ENCODE data around the gene STPG3.

The STPG3 gene

GRCh38 chr9:137281345-137282116, 30.4 kb downstream of the STPG3 start:
- DNase-seq: no peak

GRCh38 chr9:137286975-137287383, 35.9 kb downstream of the STPG3 start:
- peak; percentile 17 to 35 for DNase-seq

GRCh38 chr9:137293094-137293481, 42.0 kb downstream of the STPG3 start:
- DNase-seq: no peak

GRCh38 chr9:137293482-137294090, 42.5 kb downstream of the STPG3 start:
- DNase-seq: no peak

DNA sequence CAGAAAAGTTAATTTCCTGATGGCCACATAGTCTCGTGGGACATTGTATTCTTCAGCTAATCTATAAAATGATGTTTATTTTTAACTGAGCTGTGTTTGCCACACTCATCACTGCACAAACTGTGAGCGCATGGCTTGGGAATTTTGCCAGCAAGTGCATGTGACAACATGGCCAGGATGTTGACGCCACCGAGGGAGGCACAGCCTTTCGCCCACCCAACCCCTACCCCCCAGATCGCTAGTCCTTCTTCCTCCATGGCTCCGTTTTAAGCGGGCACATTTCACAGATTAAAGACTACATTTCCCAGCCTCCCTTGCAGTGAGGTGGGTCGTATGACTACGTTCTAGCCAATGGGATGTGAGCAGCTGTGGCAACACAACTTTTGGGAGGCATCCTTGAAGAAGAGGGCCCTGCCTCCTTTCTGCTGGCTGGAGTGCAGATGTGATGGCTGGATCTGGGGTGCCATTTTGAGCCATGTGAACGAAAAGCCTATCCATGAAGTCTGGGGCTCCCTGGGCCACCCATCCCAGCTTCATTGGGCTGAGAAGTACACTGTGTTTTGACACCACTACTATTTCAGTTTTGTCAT, 43.1 kb downstream of the STPG3 start:
- peak; percentile 31 for DNase-seq

DNA sequence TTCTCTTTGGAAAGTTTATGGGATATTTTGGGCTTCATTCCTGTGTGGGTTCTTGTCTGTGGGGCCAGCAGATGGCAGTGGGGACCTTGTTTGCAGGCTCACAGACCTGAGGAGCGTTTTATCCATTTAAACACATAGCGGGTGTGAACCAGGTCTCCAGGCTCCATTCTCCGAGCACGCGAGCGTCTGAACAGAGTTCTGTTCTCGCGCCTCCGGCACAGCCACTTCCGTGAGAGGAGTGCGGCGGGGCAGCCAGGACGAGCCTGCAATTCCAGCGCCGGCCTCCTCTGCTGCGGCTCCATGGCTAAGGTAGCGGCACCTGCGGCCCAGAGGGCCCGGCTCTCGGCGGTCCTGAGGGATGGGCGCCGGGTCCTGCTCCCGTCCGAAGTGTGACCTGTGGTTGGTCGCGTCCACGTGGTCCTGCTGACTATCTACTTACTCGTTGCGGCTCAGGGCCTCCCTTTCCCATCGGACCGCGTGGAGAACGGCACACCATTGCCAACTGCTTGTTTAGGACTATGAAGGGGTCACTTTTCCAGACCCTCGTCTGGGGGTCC, 43.7 kb downstream of the STPG3 start:
- no peak for DNase-seq

GRCh38 chr9:137295238-137295811, 44.2 kb downstream of the STPG3 start:
- peak; percentile 48 to 51 for DNase-seq

GRCh38 chr9:137295849-137296669, 45.0 kb downstream of the STPG3 start:
- no peak for DNase-seq

- DNase-seq: no peak
Observed at GRCh38 chr9:137296670-137297664, 45.9 kb downstream of the STPG3 start.

- no peak for DNase-seq
Observed at GRCh38 chr9:137297966-137298365, 46.9 kb downstream of the STPG3 start.

DNA sequence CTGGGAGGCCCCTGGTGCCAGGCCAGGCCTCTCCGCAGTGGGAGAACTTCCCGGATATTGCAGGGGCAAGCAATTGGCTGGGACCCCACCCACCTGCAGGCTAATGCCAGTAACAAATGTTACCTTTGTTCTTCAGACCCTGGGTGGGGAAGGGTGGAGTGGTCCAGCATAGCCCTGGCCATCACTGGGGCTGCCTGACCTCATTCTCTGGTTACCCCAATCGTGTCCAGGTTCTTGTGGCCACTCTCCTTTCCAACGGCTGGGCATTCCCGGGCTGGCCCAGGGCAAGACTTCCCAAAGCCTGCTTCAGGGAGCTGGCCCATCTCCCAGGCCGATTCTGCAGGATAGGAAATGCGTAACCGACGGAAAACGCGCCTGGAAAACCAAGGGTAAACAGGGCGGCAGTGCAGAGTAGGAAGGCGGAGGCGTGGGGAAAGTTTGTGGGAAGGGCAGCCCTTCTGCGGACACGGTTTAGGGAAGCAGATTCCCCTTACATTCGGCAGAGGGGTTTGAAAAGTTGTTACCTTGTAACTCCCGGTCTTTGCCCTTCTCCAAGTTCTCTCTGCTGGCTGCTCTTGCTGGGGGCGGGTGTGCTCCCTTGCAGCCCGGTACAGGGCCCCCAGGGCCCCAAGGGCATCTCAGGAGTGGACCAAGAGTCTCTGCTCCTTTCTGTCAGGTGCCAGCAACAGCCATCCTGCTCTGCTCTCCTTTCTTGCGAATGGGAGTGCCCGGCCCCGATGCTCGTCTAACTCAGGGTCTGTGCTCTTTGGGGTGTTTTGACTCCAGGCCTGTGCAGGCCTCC, 47.5 kb downstream of the STPG3 start:
- DNase-seq: no peak

GRCh38 chr9:137299203-137299565, 48.1 kb downstream of the STPG3 start:
- DNase-seq: no peak

DNA sequence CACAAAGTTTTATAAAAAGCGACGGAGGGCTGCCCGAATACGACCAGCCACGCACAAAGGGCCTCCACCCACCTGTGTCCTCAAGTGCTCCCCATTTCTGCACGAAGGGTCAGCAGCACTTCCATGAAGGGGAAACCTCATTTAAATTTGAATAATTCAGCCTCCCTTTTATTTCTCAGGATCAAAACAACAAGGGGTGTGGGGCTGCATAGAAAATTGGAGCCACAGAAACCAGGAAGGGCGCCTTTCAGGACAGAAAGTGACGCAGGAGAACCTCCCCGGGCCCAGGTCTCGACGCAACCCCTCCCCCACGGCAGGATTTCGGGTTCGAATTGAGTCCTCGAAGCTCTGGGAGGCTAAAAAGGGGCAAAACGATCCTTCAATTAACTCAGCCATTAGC, 48.9 kb downstream of the STPG3 start:
- DNase-seq: no peak

DNA sequence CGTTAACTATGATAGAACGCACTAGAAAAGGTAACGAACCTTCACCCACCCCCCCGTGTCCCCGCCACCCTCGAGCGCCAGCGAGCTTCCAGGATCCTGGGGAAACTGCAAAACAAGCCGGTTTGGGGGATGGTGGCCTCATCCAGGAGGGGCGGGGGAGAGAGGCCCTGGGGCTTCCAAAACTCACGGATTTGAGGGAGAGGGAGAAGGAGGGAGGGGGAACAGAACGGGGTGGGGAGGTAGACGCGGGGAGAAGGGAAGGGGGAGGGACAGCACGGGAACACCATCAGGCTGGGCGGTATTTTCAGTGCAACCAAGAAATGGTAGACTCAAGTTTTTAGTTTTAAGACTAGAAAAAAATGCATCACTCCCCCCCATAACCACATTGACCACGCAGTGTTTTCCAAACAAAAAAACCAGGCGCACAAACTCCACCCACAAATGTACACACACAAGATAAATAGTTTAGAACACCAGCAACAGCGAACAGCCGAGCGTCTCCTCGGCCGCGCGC, 49.5 kb downstream of the STPG3 start:
- peak in 1 of 2 donors; percentile 21 for DNase-seq

DNA sequence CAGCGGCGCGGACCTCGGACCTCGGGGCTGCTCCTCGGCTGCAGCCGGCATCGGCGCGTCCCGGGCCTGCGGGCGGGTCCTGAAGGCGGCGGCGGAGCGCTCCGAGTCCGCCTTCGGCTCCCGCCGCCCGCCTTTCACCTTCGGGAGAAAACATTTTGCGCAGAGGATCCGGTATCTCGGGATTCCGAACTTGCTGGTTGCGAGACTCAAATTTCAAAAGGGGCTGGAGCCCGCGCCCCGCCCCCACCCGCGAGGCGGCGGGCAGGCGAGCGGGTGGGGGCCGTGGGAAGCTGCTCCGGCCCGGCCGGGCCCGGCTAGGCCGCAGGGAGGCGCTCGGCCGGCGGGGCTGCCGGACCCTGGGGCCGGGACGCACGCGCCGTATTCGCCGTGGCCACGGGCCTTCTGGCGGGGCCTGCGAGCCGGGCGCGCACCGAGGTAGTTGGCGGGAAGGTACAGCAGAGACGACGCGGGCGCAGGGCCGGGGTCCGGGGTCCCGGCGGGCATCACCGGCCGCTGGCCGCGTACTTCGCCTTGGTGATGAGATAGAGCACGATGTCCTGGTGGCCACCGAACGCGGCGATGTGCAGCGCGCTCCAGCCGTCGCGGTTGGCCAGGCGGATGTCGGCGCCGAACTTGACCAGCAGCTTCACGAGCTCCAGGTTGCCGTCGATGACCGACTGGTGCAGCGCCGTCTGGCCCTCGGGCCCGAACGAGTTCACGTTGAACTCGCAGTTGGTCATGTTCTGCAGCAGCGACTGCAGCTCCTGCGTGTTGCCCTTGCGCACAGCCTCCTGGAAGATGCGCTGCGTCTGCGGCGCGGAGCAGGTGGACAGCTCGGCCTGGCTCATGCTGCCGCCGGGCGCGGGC, 50.2 kb downstream of the STPG3 start:
- DNase-seq: no peak

GRCh38 chr9:137302118-137302448, 51.0 kb downstream of the STPG3 start, which contains the start of gene NRARP:
TSS of gene NRARP (minus strand) at chr9:137302271. CDS start at chr9:137301928, 343 bp downstream.
- DNase-seq: peak; percentile 89 to 93

- no peak for DNase-seq
Observed at GRCh38 chr9:137302449-137303150, 51.5 kb downstream of the STPG3 start.
